Adrenal gland (tissue), 5 donors: ENCODE measurements around the gene BMAL1.

ENCODE experiments used
- POLR2A ChIP-seq, 2 donors: fragments of 450-650 bp; IDR thresholded peaks; one replicate each; pipeline ENCODE4 v1.6.1; 2017; ENCODE audit warnings: antibody characterized with exemption in 2 of 2, mild to moderate bottlenecking in 2 of 2, moderate library complexity in 1 of 2
- TF ChIP-seq, protein P1 (sequence below), 6 experiments: fragments of 450-650 bp in 4 of 6; fragments of 200-600 bp in 2 of 6; sonication (generic) in 1 of 6; IDR thresholded peaks; 1 replicate in 5 of 6; 2 replicates in 1 of 6; pipeline versions ENCODE4 v1.5.1 to v1.8.0; 2016 to 2021; ENCODE audit warnings: antibody characterized with exemption in 6 of 6, mild to moderate bottlenecking in 2 of 6, moderate library complexity in 1 of 6
- donor health status: DM: no; HTN: no; CAD: no.

DNA sequence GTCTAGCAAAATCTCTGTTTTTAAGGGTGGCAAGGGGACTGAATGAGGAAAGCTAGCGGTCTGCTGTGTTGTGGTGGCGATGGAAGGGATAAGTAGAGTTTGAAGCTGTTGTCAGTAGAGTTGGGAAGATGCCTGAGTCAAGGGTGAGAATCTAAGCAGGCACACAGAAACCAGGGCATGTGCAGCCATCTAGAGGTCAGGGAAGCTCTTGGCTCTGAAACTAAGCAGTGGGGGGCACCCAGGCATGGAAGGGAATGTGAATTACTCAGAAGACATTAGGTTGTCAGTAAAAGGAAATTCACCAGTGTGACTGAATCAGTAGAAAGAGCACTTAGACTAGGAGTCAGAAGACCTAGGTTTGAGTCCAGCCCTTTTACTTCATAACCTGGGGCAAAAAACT is 15.4 kb downstream of the BMAL1 start:
- no peak for TF ChIP-seq POLR2A (IDR thresholded peaks at IDR 0.05)
- TF ChIP-seq, protein P1, sequence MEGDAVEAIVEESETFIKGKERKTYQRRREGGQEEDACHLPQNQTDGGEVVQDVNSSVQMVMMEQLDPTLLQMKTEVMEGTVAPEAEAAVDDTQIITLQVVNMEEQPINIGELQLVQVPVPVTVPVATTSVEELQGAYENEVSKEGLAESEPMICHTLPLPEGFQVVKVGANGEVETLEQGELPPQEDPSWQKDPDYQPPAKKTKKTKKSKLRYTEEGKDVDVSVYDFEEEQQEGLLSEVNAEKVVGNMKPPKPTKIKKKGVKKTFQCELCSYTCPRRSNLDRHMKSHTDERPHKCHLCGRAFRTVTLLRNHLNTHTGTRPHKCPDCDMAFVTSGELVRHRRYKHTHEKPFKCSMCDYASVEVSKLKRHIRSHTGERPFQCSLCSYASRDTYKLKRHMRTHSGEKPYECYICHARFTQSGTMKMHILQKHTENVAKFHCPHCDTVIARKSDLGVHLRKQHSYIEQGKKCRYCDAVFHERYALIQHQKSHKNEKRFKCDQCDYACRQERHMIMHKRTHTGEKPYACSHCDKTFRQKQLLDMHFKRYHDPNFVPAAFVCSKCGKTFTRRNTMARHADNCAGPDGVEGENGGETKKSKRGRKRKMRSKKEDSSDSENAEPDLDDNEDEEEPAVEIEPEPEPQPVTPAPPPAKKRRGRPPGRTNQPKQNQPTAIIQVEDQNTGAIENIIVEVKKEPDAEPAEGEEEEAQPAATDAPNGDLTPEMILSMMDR (IDR thresholded peaks at IDR 0.05): no peak
